NCI-H2107 treated with DMSO at 0.1 percent for 48 hours (cell line): Measurements from ENCODE around the gene ZNF516.

Experiments
- DNase-seq: peaks from one replicate; lab custom pipeline; 2025; ENCODE audit not compliant: unreplicated experiment; lab: John Stamatoyannopoulos, UW

ZNF516 gene

GRCh38 chr18:76314496-76314895 lies 180.5 kb downstream of the ZNF516 start:
- no peak for DNase-seq

- DNase-seq: no peak
Measured at GRCh38 chr18:76314015-76314414, 181.0 kb downstream of the ZNF516 start.
